CD4-positive, alpha-beta T cell treated with Interleukin-6 at 100 ng/mL for 8 hours (primary cell): ENCODE measurements around the gene UGT1A8.
"Not testable (repeated sequence)": the region's sequence is repeated elsewhere in the genome, so short reads cannot be mapped to it uniquely, and the experiment has no call there.

Experiments used
- DNase-seq: peaks from one replicate; pipeline ENCODE4 v3.0.0-alpha.2; 2020; ENCODE audit warnings: mixed read lengths, low spot score

The UGT1A8 gene

GRCh38 chr2:233643128-233643527 lies 25.7 kb downstream of the UGT1A8 start:
- no peak for DNase-seq

- DNase-seq: not testable (repeated sequence)
These were observed 28.6 kb downstream of the UGT1A8 start for GRCh38 chr2:233646033-233646432.

- no peak for DNase-seq
These were observed 33.5 kb downstream of the UGT1A8 start for GRCh38 chr2:233650981-233651380.

GRCh38 chr2:233651430-233651829 lies 34.0 kb downstream of the UGT1A8 start:
- no peak for DNase-seq

GRCh38 chr2:233654501-233654900 lies 37.1 kb downstream of the UGT1A8 start:
- DNase-seq: no peak

- DNase-seq: no peak
These were observed 37.6 kb downstream of the UGT1A8 start for GRCh38 chr2:233655043-233655442.

- DNase-seq: not testable (repeated sequence)
These were observed 38.5 kb downstream of the UGT1A8 start for GRCh38 chr2:233655943-233656342.

GRCh38 chr2:233656443-233656842 lies 39.0 kb downstream of the UGT1A8 start:
- no peak for DNase-seq

- no peak for DNase-seq
These were observed 41.2 kb downstream of the UGT1A8 start for GRCh38 chr2:233658610-233659009.

- no peak for DNase-seq
These were observed 46.5 kb downstream of the UGT1A8 start for GRCh38 chr2:233663911-233664310.

GRCh38 chr2:233668605-233669260 lies 51.3 kb downstream of the UGT1A8 start:
- DNase-seq: no peak

GRCh38 chr2:233671290-233672161 lies 54.1 kb downstream of the UGT1A8 start, which contains the start of gene UGT1A9:
Gene UGT1A9, plus strand, starts transcription at chr2:233671898. Its CDS starts 37 bp downstream, at chr2:233671935.
- DNase-seq: no peak

GRCh38 chr2:233672886-233673285 lies 55.5 kb downstream of the UGT1A8 start:
- DNase-seq: no peak

GRCh38 chr2:233673896-233674295 lies 56.5 kb downstream of the UGT1A8 start:
- DNase-seq: no peak

- no peak for DNase-seq
These were observed 56.9 kb downstream of the UGT1A8 start for GRCh38 chr2:233674314-233674713.

- DNase-seq: no peak
These were observed 57.6 kb downstream of the UGT1A8 start for GRCh38 chr2:233674995-233675394.

GRCh38 chr2:233676046-233676445 lies 58.6 kb downstream of the UGT1A8 start:
- no peak for DNase-seq

- DNase-seq: no peak
These were observed 61.8 kb downstream of the UGT1A8 start for GRCh38 chr2:233679196-233679595.

GRCh38 chr2:233680361-233681045 lies 63.1 kb downstream of the UGT1A8 start:
- no peak for DNase-seq

GRCh38 chr2:233681521-233682099 lies 64.2 kb downstream of the UGT1A8 start, which contains the start of gene UGT1A7:
Gene UGT1A7, plus strand, starts transcription at chr2:233681901. Its CDS starts 37 bp downstream, at chr2:233681938.
- DNase-seq: no peak

GRCh38 chr2:233684640-233685039 lies 67.2 kb downstream of the UGT1A8 start:
- no peak for DNase-seq

- no peak for DNase-seq
These were observed 69.5 kb downstream of the UGT1A8 start for GRCh38 chr2:233686928-233687327.
